Left lung (tissue), 10 donors: ENCODE results near the gene CDIP1. TPM values are rescaled to one million over a fixed set of nuclear protein-coding genes. Genes with fewer than 3 reads are reported as not detected.
A peak's percentile ranks its signal among the peaks of the same experiment; 100 is the strongest.

ENCODE experiments used
- ATAC-seq: fragments of 200-7000 bp; cut with Tn5 transposase; one replicate; pipeline ENCODE4 v1.9.1; 2020; ENCODE audit warnings: moderate library complexity
- DNase-seq, 4 donors: peaks; one replicate each; pipeline ENCODE4 v3.0.0-alpha.2; 2013 to 2020
- H3K27ac ChIP-seq, 2 donors: fragments of 200-600 bp; sonication (generic) in 1 of 2; one replicate each; pipeline versions ENCODE4 v1.5.0 to v1.8.0; 2020 to 2021
- H3K27me3 ChIP-seq, 2 donors: fragments of 200-600 bp; sonication (generic) in 1 of 2; one replicate each; pipeline versions ENCODE4 v1.5.0 to v1.8.0; 2020 to 2021
- H3K36me3 ChIP-seq, 2 donors: fragments of 200-600 bp; sonication (generic) in 1 of 2; one replicate each; pipeline versions ENCODE4 v1.5.0 to v1.8.0; 2020 to 2021
- H3K4me1 ChIP-seq, 2 donors: fragments of 200-600 bp; one replicate each; pipeline ENCODE4 v1.8.0; 2021
- H3K4me3 ChIP-seq, 2 donors: fragments of 200-600 bp; sonication (generic) in 1 of 2; one replicate each; pipeline versions ENCODE4 v1.5.0 to v1.8.0; 2020 to 2021; ENCODE audit warnings: mild to moderate bottlenecking in 1 of 2
- H3K9me3 ChIP-seq, 2 donors: fragments of 200-600 bp; sonication (generic) in 1 of 2; one replicate each; pipeline versions ENCODE4 v1.5.0 to v1.8.0; 2020 to 2021
- CTCF ChIP-seq, 2 donors: fragments of 200-600 bp; sonication (generic) in 1 of 2; IDR thresholded peaks; one replicate each; pipeline versions ENCODE4 v1.5.0 to v1.8.0; 2021; ENCODE audit warnings: antibody characterized with exemption in 2 of 2
- intact Hi-C, 2 donors: fragments of 100-400 bp; cut with DNase I; formaldehyde crosslinking; loops; one replicate each; pipeline versions ENCODE4 v1.11.2 to v1.14.2; 2022
- polyA plus RNA-seq, 6 donors: library from polyadenylated mRNA; unstranded; fragments of 120-200 nt; gene quantifications; one replicate each; pipeline ENCODE4 v1.2.1, GENCODE V29; 2013; ENCODE audit not compliant: insufficient read length in 6 of 6
- total RNA-seq, 2 donors: library from RNA; stranded (reverse); fragmentation: NEBNext Ultra II Directional; extraction: Animal tissue kit (Norgen Biotek cat#: 25700); gene quantifications; one replicate each; pipeline ENCODE4 v1.2.1, GENCODE V29; 2021
- donor health status: DM: no; HTN: yes; CAD: no.
- donor health status: DM: no; HTN: no; CAD: no.

CDIP1 gene
- total and polyA plus RNA-seq, 8 donors, result 18.1 to 27.0 (median 22.6) TPM

- DNase-seq, result no peak
- Histone ChIP-seq H3K27ac (peak overlapping the region in 1 of 2 donors; percentile 75), H3K27me3 (no peaks in the 10 kb centered on the region), H3K4me1 (peaks cover 22 to 57% of the 10 kb centered on the region in 2 donors), H3K4me3 (no peak overlapping the region), H3K36me3 (peaks cover 4 to 55% of the 10 kb centered on the region in 2 donors), H3K9me3 (no peaks in the 10 kb centered on the region)
- intact Hi-C loops, result loop anchor here in 1 of 2 donors (10.0 kb wide), 1 partner anchor 72 kb away; no protein-coding TSS in a partner anchor
- no peak for ATAC-seq
- no peak for TF ChIP-seq CTCF (IDR thresholded peaks at IDR 0.05)
Measured at GRCh38 chr16:4513086-4513860, 25.3 kb downstream of the CDIP1 start.

- no peak overlapping the region for H3K4me3 ChIP-seq
- H3K27me3 ChIP-seq, result no peaks in the 10 kb centered on the region
- no peaks in the 10 kb centered on the region for H3K9me3 ChIP-seq
- peaks cover 22 to 57% of the 10 kb centered on the region in 2 donors for H3K4me1 ChIP-seq
- H3K36me3 ChIP-seq, result peaks cover 5 to 63% of the 10 kb centered on the region in 2 donors
- DNase-seq (no peak), ATAC-seq (no peak)
- intact Hi-C loops, result loop anchor here in 1 of 2 donors (10.0 kb wide), 1 partner anchor 72 kb away; no protein-coding TSS in a partner anchor
- TF ChIP-seq CTCF (IDR thresholded peaks at IDR 0.05), result no peak
- H3K27ac ChIP-seq, result no peak overlapping the region
Measured at GRCh38 chr16:4512473-4512872, 26.1 kb downstream of the CDIP1 start.

- peaks cover 5 to 70% of the 10 kb centered on the region in 2 donors for H3K36me3 ChIP-seq
- no peaks in the 10 kb centered on the region for H3K27me3 ChIP-seq
- H3K27ac ChIP-seq, result no peak overlapping the region
- ATAC-seq, result peak; percentile 39
- H3K9me3 ChIP-seq, result no peaks in the 10 kb centered on the region
- peak in 1 of 4 donors; percentile 40 for DNase-seq
- H3K4me1 ChIP-seq, result peaks cover 22 to 55% of the 10 kb centered on the region in 2 donors
- intact Hi-C loops, result loop anchor here in 1 of 2 donors (10.0 kb wide), 1 partner anchor 73 kb away; no protein-coding TSS in a partner anchor
- H3K4me3 ChIP-seq, result no peak overlapping the region
- peak; percentile 13 to 14 for TF ChIP-seq CTCF (IDR thresholded peaks at IDR 0.05)
Measured at GRCh38 chr16:4511441-4512082, 27.0 kb downstream of the CDIP1 start.

- intact Hi-C loops, result loop anchor here in 1 of 2 donors (10.0 kb wide), 1 partner anchor 74 kb away; no protein-coding TSS in a partner anchor
- Histone ChIP-seq H3K27me3 (no peaks in the 10 kb centered on the region), H3K4me3 (no peak overlapping the region), H3K4me1 (peaks cover 24 to 55% of the 10 kb centered on the region in 2 donors), H3K9me3 (no peaks in the 10 kb centered on the region), H3K36me3 (peaks cover 5 to 70% of the 10 kb centered on the region in 2 donors), H3K27ac (no peak overlapping the region)
- DNase-seq (no peak), ATAC-seq (no peak)
- no peak for TF ChIP-seq CTCF (IDR thresholded peaks at IDR 0.05)
Measured at GRCh38 chr16:4510747-4511426, 27.7 kb downstream of the CDIP1 start.
